ENCODE data around the gene YPEL4. TPM values are rescaled to one million over a fixed set of nuclear protein-coding genes. Genes with fewer than 3 reads are reported as not detected.
A peak's percentile ranks its signal among the peaks of the same experiment; 100 is the strongest.

Gene YPEL4
- total and polyA plus RNA-seq, 2 donors from 2014 or later, result 0.82 to 0.88 TPM

- Histone ChIP-seq H3K36me3 (ENCODE audit: control insufficient read depth in 2 of 3, insufficient read depth in 3 of 3, low read length in 3 of 3) (peaks cover 2 to 25% (median 23%) of the 10 kb centered on the region in 3 donors), H3K9ac (ENCODE audit: low read length in 3 of 3) (no peak overlapping the region)
- no peak for FAIRE-seq
Measured at GRCh38 chr11:57681168-57681567, 31.5 kb upstream of the YPEL4 start.

GRCh38 chr11:57680552-57680874 lies 30.8 kb upstream of the YPEL4 start:
- Histone ChIP-seq H3K4me1 (ENCODE audit: control insufficient read depth in 2 of 3, insufficient read depth in 2 of 3, low read depth in 1 of 3, low read length in 3 of 3) (peaks cover 0 to 6% (median 0%) of the 10 kb centered on the region in 3 donors), H3K9ac (ENCODE audit: low read length in 3 of 3) (no peak overlapping the region), H3K9me3 (ENCODE audit: control insufficient read depth in 2 of 3, insufficient read depth in 1 of 3, low read length in 3 of 3) (no peaks in the 10 kb centered on the region), H3K36me3 (ENCODE audit: control insufficient read depth in 2 of 3, insufficient read depth in 3 of 3, low read length in 3 of 3) (peaks cover 2 to 32% (median 24%) of the 10 kb centered on the region in 3 donors), H3K27me3 (ENCODE audit: control insufficient read depth, insufficient read depth, low read length) (no peaks in the 10 kb centered on the region), H3K27ac (ENCODE audit: low read depth in 2 of 2, low read length in 2 of 2) (no peak overlapping the region), H3K4me3 (ENCODE audit: low read length in 3 of 3) (no peak overlapping the region)
- no peak for TF ChIP-seq CTCF (IDR thresholded peaks at IDR 0.05; ENCODE audit: borderline replicate concordance, extremely low read depth, insufficient read depth)
- intact Hi-C loops (cut with DNase I), result no loop called here
- DNase-seq (peak in 1 of 5 donors; percentile 34), FAIRE-seq (no peak)

More at GRCh38 chr11:57681168-57681567, 31.5 kb upstream of the YPEL4 start:
- H3K27me3 ChIP-seq (ENCODE audit: control insufficient read depth, insufficient read depth, low read length), result no peaks in the 10 kb centered on the region
- peaks cover 0 to 4% (median 0%) of the 10 kb centered on the region in 3 donors for H3K4me1 ChIP-seq (ENCODE audit: control insufficient read depth in 2 of 3, insufficient read depth in 2 of 3, low read depth in 1 of 3, low read length in 3 of 3)
- H3K27ac ChIP-seq (ENCODE audit: low read depth in 2 of 2, low read length in 2 of 2), result no peak overlapping the region
- DNase-seq, result no peak
- H3K9me3 ChIP-seq (ENCODE audit: control insufficient read depth in 2 of 3, insufficient read depth in 1 of 3, low read length in 3 of 3), result no peaks in the 10 kb centered on the region
- no peak overlapping the region for H3K4me3 ChIP-seq (ENCODE audit: low read length in 3 of 3)
- no peak for TF ChIP-seq CTCF (IDR thresholded peaks at IDR 0.05; ENCODE audit: borderline replicate concordance, extremely low read depth, insufficient read depth)
- intact Hi-C loops (cut with DNase I), result no loop called here

- Histone ChIP-seq H3K27ac (ENCODE audit: low read depth in 2 of 2, low read length in 2 of 2) (no peak overlapping the region), H3K27me3 (ENCODE audit: control insufficient read depth, insufficient read depth, low read length) (no peaks in the 10 kb centered on the region)
Measured at GRCh38 chr11:57679396-57679795, 29.7 kb upstream of the YPEL4 start.

More at GRCh38 chr11:57679396-57679795, 29.7 kb upstream of the YPEL4 start:
- Histone ChIP-seq H3K9me3 (ENCODE audit: control insufficient read depth in 2 of 3, insufficient read depth in 1 of 3, low read length in 3 of 3) (no peaks in the 10 kb centered on the region), H3K4me1 (ENCODE audit: control insufficient read depth in 2 of 3, insufficient read depth in 2 of 3, low read depth in 1 of 3, low read length in 3 of 3) (peaks cover 0 to 9% (median 3%) of the 10 kb centered on the region in 3 donors), H3K36me3 (ENCODE audit: control insufficient read depth in 2 of 3, insufficient read depth in 3 of 3, low read length in 3 of 3) (peaks cover 2 to 26% (median 23%) of the 10 kb centered on the region in 3 donors), H3K9ac (ENCODE audit: low read length in 3 of 3) (no peak overlapping the region), H3K4me3 (ENCODE audit: low read length in 3 of 3) (no peak overlapping the region)
- intact Hi-C loops (cut with DNase I), result no loop called here
- no peak for FAIRE-seq
- TF ChIP-seq CTCF (IDR thresholded peaks at IDR 0.05; ENCODE audit: borderline replicate concordance, extremely low read depth, insufficient read depth), result no peak
- no peak for DNase-seq

All from kidney (tissue), 14 donors.